BLaER1 treated with 17β-estradiol and CSF1 and Interleukin-3, amounts not matched to agents 10 nM and 100 nM (cell line): ENCODE results near the gene KLC1.

Experiments used
- H3K27ac ChIP-seq, 11 experiments: shearing (Covaris generic); formaldehyde crosslinking; 2 replicates each; pipeline ENCODE4 v1.8.1; 2022
- H3K27me3 ChIP-seq, 11 experiments: shearing (Covaris generic); formaldehyde crosslinking; 2 replicates each; pipeline ENCODE4 v1.8.1; 2022
- H3K36me3 ChIP-seq, 11 experiments: shearing (Covaris generic); formaldehyde crosslinking; 2 replicates each; pipeline ENCODE4 v1.8.1; 2022
- H3K4me1 ChIP-seq, 10 experiments: shearing (Covaris generic); formaldehyde crosslinking; 2 replicates each; pipeline ENCODE4 v1.8.1; 2022
- H3K4me2 ChIP-seq, 11 experiments: shearing (Covaris generic); formaldehyde crosslinking; 2 replicates each; pipeline ENCODE4 v1.8.1; 2022
- H3K4me3 ChIP-seq, 10 experiments: shearing (Covaris generic); formaldehyde crosslinking; 2 replicates each; pipeline ENCODE4 v1.8.1; 2022
- H3K9ac ChIP-seq, 11 experiments: shearing (Covaris generic); formaldehyde crosslinking; 2 replicates each; pipeline ENCODE4 v1.8.1; 2022
- H3K9me3 ChIP-seq, 11 experiments: shearing (Covaris generic); formaldehyde crosslinking; replicated peaks in 1 of 11; 2 replicates each; pipeline ENCODE4 v1.8.1; 2022
- H4K20me1 ChIP-seq, 11 experiments: shearing (Covaris generic); formaldehyde crosslinking; 2 replicates each; pipeline ENCODE4 v1.8.1; 2022
- Cebpa-rat ChIP-seq, 11 experiments: shearing (Covaris generic); IDR thresholded peaks; 2 replicates each; pipeline ENCODE4 v1.8.1; 2022

KLC1 gene

DNA sequence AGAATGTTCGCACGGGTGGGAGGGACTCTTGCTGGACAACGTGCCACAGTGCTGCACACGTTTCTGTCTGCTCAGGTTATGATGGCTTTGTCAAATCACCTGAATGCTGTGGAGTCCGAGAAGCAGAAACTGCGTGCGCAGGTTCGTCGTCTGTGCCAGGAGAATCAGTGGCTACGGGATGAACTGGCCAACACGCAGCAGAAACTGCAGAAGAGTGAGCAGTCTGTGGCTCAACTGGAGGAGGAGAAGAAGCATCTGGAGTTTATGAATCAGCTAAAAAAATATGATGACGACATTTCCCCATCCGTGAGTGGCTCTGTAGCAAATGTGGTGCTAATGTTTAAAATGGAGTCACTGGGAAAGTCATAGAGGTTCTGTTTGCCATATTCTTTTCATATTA, 28.5 kb downstream of the KLC1 start:
- Histone ChIP-seq H3K27me3 (no peaks in the 10 kb centered on the region), H3K4me1 (peaks cover 0 to 35% (median 2%) of the 10 kb centered on the region in 10 experiments; a peak in 9 of 20 replicates), H4K20me1 (peaks cover 63 to 100% (median 98%) of the 10 kb centered on the region in 11 experiments), H3K9ac (no peak overlapping the region), H3K4me2 (no peak overlapping the region; a peak in 1 of 22 replicates), H3K4me3 (no peak overlapping the region), H3K36me3 (peaks cover 95 to 100% (median 100%) of the 10 kb centered on the region in 11 experiments), H3K27ac (no peak overlapping the region), H3K9me3 (no peaks in the 10 kb centered on the region)
- no peak for TF ChIP-seq Cebpa-rat (IDR thresholded peaks at IDR 0.05)

DNA sequence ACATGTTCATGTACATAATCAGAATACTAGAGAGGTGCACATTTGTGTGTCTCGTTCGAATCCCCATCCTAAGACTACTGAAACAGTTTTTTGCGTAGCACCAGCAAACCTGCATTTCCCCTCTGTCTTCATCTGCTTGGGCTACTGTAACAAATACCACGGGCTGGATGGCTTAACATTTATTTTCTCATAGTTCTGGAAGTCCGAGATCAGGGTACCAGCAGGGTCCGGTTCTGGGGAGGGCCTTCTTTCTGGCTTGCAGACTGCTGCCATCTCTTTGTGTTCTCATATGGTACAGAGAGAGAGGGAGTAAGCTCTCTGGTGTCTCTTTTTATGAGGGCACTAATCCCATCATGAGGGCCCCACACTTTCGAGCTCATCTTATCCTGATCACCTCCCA, 30.6 kb downstream of the KLC1 start:
- no peaks in the 10 kb centered on the region for H3K9me3 ChIP-seq
- H4K20me1 ChIP-seq: peaks cover 49 to 100% (median 95%) of the 10 kb centered on the region in 11 experiments
- no peaks in the 10 kb centered on the region for H3K27me3 ChIP-seq
- H3K9ac ChIP-seq: no peak overlapping the region
- H3K36me3 ChIP-seq: peaks cover 98 to 100% (median 100%) of the 10 kb centered on the region in 11 experiments
- H3K27ac ChIP-seq: no peak overlapping the region
- H3K4me3 ChIP-seq: no peak overlapping the region
- TF ChIP-seq Cebpa-rat (IDR thresholded peaks at IDR 0.05): no peak
- peaks cover 5 to 35% (median 14%) of the 10 kb centered on the region in 10 experiments; a peak in 15 of 20 replicates for H3K4me1 ChIP-seq
- no peak overlapping the region for H3K4me2 ChIP-seq

DNA sequence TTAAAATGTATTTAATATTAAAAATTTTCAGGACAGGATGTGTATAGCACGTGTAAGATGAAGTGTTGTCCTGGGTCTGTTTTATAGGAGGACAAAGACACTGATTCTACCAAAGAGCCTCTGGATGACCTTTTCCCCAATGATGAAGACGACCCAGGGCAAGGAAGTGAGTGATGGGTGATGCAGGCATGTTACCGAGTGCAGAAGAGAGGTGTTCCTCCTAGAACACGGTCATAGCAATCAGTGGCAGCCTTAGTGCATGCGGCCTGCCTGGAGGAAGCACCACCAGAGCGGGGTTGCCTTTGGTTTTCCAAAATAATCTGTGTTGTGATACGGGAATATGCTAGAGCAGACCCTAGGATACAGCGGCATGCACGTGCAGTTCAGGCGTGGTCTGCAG, 33.0 kb downstream of the KLC1 start:
- H3K9ac ChIP-seq: no peak overlapping the region
- no peak overlapping the region for H3K4me2 ChIP-seq
- H3K4me3 ChIP-seq: no peak overlapping the region
- H3K9me3 ChIP-seq: no peaks in the 10 kb centered on the region
- peaks cover 5 to 13% (median 10%) of the 10 kb centered on the region in 10 experiments; a peak in 15 of 20 replicates for H3K4me1 ChIP-seq
- TF ChIP-seq Cebpa-rat (IDR thresholded peaks at IDR 0.05): no peak
- H4K20me1 ChIP-seq: peaks cover 38 to 100% (median 93%) of the 10 kb centered on the region in 11 experiments
- no peak overlapping the region for H3K27ac ChIP-seq
- H3K36me3 ChIP-seq: peaks cover 97 to 100% (median 100%) of the 10 kb centered on the region in 11 experiments
- no peaks in the 10 kb centered on the region for H3K27me3 ChIP-seq

DNA sequence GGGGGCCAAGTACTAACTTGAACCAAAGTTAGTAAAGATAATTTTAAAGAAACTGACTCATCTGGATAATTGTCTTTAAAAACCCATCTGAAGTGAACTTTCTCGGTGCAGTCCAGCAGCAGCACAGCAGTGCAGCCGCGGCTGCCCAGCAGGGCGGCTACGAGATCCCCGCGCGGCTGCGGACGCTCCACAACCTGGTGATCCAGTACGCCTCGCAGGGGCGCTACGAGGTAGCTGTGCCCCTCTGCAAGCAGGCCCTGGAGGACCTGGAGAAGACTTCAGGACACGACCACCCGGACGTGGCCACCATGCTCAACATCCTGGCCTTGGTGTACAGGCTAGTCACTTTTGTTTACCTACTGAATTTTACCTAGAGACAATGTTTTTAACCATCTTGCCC, 33.6 kb downstream of the KLC1 start:
- H3K27me3 ChIP-seq: no peaks in the 10 kb centered on the region
- peaks cover 97 to 100% (median 100%) of the 10 kb centered on the region in 11 experiments for H3K36me3 ChIP-seq
- H3K27ac ChIP-seq: no peak overlapping the region
- no peak overlapping the region for H3K9ac ChIP-seq
- H4K20me1 ChIP-seq: peaks cover 36 to 100% (median 93%) of the 10 kb centered on the region in 11 experiments
- no peak overlapping the region for H3K4me2 ChIP-seq
- H3K4me3 ChIP-seq: no peak overlapping the region
- no peak for TF ChIP-seq Cebpa-rat (IDR thresholded peaks at IDR 0.05)
- H3K9me3 ChIP-seq: no peaks in the 10 kb centered on the region
- H3K4me1 ChIP-seq: peaks cover 4 to 13% (median 7%) of the 10 kb centered on the region in 10 experiments; a peak in 12 of 20 replicates

DNA sequence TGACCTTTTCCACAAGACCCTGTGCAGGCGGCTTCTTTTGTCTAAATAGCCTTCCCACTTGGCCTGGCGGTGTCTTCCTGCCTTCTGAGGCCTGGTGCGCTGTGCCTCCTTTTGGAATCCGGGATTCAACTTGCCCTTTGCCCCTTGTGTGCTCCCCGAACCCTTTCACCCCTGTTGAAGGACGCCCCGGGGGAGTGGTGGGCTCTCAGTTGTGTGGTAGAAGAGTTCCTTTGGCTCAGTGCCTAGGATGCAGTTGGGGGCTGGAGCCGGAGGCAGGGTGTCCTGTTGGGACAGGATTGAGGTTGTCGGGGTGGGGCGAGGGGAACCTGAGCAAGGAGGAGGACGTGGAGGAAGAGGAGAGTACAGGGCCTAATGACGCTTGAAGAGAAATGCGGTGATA, 34.5 kb downstream of the KLC1 start:
- Histone ChIP-seq H3K36me3 (peaks cover 97 to 100% (median 100%) of the 10 kb centered on the region in 11 experiments), H3K4me2 (peak overlapping the region in 5 of 11 experiments; percentile 1 to 41 (median 14); a peak in 5 of 22 replicates)
- no peak for TF ChIP-seq Cebpa-rat (IDR thresholded peaks at IDR 0.05)

DNA sequence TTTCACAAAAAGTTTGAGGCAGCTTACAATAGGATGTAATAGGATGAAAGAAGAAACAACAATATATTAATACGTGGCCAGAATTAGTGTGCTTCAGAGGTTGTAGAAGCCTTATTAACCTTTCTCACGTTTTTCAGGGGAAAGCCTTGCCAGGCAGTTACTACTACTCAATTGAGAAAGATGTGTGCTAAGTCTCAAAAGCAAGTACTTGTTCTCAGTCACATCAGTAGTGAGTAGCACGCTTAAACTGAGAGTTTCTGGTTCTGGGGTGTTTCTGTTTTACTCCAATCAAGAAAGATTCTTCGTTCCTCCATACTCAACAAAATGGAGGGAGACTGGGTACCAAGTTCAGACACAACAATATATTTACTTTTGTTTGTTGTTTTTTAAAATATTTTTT, 38.7 kb downstream of the KLC1 start:
- Histone ChIP-seq H3K4me2 (no peak overlapping the region), H3K27me3 (no peaks in the 10 kb centered on the region), H4K20me1 (peaks cover 19 to 100% (median 72%) of the 10 kb centered on the region in 11 experiments), H3K9ac (no peak overlapping the region), H3K9me3 (no peaks in the 10 kb centered on the region), H3K36me3 (peaks cover 97 to 100% (median 100%) of the 10 kb centered on the region in 11 experiments), H3K27ac (no peak overlapping the region), H3K4me1 (peaks cover 0 to 13% (median 7%) of the 10 kb centered on the region in 10 experiments; a peak in 10 of 20 replicates), H3K4me3 (no peak overlapping the region)
- no peak for TF ChIP-seq Cebpa-rat (IDR thresholded peaks at IDR 0.05)

More for the DNA sequence above, 34.5 kb downstream of the KLC1 start:
- no peaks in the 10 kb centered on the region for H3K27me3 ChIP-seq
- peak overlapping the region in 6 of 11 experiments; percentile 4 to 49 (median 12); a peak in 6 of 22 replicates for H3K27ac ChIP-seq
- no peak overlapping the region for H3K4me3 ChIP-seq
- H3K4me1 ChIP-seq: peaks cover 0 to 13% (median 7%) of the 10 kb centered on the region in 10 experiments; a peak in 10 of 20 replicates
- H4K20me1 ChIP-seq: peaks cover 36 to 100% (median 92%) of the 10 kb centered on the region in 11 experiments
- H3K9me3 ChIP-seq: no peaks in the 10 kb centered on the region
- peak overlapping the region in 5 of 11 experiments; percentile 9 to 36 (median 19); a peak in 2 of 22 replicates for H3K9ac ChIP-seq

DNA sequence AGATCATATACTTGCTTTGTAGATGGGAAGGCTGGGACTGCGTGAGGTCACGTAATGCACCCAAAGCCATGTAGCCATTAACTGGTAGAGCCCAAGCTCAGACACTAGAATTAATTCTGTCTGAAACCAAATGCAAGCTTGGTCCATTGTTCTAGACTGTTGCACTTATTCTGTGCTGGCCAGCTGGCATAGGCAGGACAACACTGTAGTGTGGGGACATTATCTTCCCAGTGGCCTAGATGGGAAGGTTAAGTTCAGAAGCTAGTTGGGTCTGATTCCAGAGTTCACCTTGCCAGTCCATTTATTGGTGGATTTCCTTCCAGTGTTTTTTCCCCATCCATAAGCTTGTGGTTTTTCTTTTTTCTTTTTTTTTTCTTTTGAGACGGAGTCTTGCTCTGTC, 39.1 kb downstream of the KLC1 start:
- H4K20me1 ChIP-seq: peaks cover 17 to 100% (median 69%) of the 10 kb centered on the region in 11 experiments

DNA sequence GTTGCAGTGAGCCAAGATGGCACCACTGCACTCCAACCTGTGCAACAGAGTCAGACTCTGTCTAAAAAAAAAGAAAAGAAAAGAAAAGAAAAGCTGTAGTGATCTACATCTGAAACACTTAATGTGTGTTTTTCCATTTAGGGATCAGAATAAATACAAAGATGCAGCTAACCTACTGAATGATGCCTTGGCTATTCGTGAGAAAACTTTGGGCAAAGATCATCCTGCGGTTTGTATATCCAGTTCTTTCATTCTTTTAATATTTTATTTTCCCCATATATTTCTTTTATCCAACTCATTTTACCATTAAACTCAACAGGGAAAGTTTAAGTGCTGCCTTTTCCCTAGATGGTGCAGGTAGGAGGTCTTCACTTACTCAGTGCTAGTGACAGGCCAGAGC, 40.4 kb downstream of the KLC1 start:
- H3K36me3 ChIP-seq: peaks cover 97 to 100% (median 100%) of the 10 kb centered on the region in 11 experiments
- no peak overlapping the region for H3K4me3 ChIP-seq
- no peak overlapping the region for H3K27ac ChIP-seq
- no peaks in the 10 kb centered on the region; a peak in 2 of 20 replicates for H3K4me1 ChIP-seq
- H3K9ac ChIP-seq: no peak overlapping the region
- no peaks in the 10 kb centered on the region for H3K9me3 ChIP-seq
- no peak for TF ChIP-seq Cebpa-rat (IDR thresholded peaks at IDR 0.05)
- no peaks in the 10 kb centered on the region for H3K27me3 ChIP-seq
- H3K4me2 ChIP-seq: no peak overlapping the region
- peaks cover 11 to 96% (median 57%) of the 10 kb centered on the region in 11 experiments; a peak in 21 of 22 replicates for H4K20me1 ChIP-seq

More for the DNA sequence above, 39.1 kb downstream of the KLC1 start:
- no peak for TF ChIP-seq Cebpa-rat (IDR thresholded peaks at IDR 0.05)
- H3K9ac ChIP-seq: no peak overlapping the region
- H3K9me3 ChIP-seq: no peaks in the 10 kb centered on the region
- no peak overlapping the region for H3K4me2 ChIP-seq
- H3K27me3 ChIP-seq: no peaks in the 10 kb centered on the region
- H3K4me1 ChIP-seq: peaks cover 0 to 12% (median 7%) of the 10 kb centered on the region in 10 experiments; a peak in 10 of 20 replicates
- peaks cover 97 to 100% (median 100%) of the 10 kb centered on the region in 11 experiments for H3K36me3 ChIP-seq
- H3K27ac ChIP-seq: no peak overlapping the region
- no peak overlapping the region for H3K4me3 ChIP-seq

DNA sequence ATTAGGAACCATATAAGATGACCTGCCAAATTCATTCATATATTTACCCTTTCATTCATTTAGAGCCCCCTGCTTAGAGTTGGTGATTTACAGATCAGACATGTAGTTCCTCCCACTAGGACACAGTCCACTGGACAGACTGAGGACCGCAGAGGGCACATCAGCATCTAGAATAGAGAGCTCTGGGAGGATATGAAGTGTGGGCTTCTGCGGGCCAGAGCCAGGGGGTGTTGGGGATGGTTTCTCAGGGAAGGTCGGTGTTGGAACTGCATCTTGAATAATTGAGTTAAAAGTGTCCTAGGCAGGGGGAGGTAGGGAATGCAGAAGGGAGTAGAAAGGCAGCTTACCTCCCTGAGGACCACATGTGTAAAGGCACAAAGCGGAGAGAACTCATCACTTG, 42.9 kb downstream of the KLC1 start:
- H3K27ac ChIP-seq: no peak overlapping the region

More for the DNA sequence above, 42.9 kb downstream of the KLC1 start:
- no peak overlapping the region for H3K4me3 ChIP-seq
- no peaks in the 10 kb centered on the region for H3K27me3 ChIP-seq
- TF ChIP-seq Cebpa-rat (IDR thresholded peaks at IDR 0.05): no peak
- peaks cover 0 to 87% (median 33%) of the 10 kb centered on the region in 11 experiments; a peak in 16 of 22 replicates for H4K20me1 ChIP-seq
- H3K9me3 ChIP-seq: no peaks in the 10 kb centered on the region
- no peak overlapping the region for H3K9ac ChIP-seq
- H3K4me2 ChIP-seq: no peak overlapping the region
- H3K36me3 ChIP-seq: peaks cover 98 to 100% (median 100%) of the 10 kb centered on the region in 11 experiments
- H3K4me1 ChIP-seq: no peaks in the 10 kb centered on the region
